Caco-2 (cell line): ENCODE measurements around the gene CTRL. TPM values are rescaled to one million over a fixed set of nuclear protein-coding genes. Genes with fewer than 3 reads are reported as not detected.
A peak's percentile ranks its signal among the peaks of the same experiment; 100 is the strongest.

Experiments used
- Bru-seq: library from RNA; stranded (reverse); fragments of 400-500 nt; gene quantifications from one replicate; lab custom pipeline; 2021; lab: Mats Ljungman, UMichigan
- BruChase-seq, 2 experiments: library from RNA; stranded (reverse); fragments of 400-500 nt; gene quantifications; one replicate each; lab custom pipeline; 2021; lab: Mats Ljungman, UMichigan
- BruUV-seq: library from RNA; stranded (reverse); fragments of 400-500 nt; replicated peaks from 2 replicates; lab custom pipeline; 2021; lab: Mats Ljungman, UMichigan
- CTCF ChIA-PET: fragments of 300-600 bp; sonication (Branson Sonifier 250); formaldehyde crosslinking; loops from one replicate; lab custom pipeline; 2022; ENCODE audit warnings: antibody characterized with exemption; lab: Charles Lee
- POLR2A ChIA-PET: fragments of 300-600 bp; sonication (Branson Sonifier 250); formaldehyde crosslinking; loops from one replicate; lab custom pipeline; 2022; ENCODE audit warnings: antibody characterized with exemption; lab: Charles Lee
- DNase-seq, 2 experiments: peaks; one replicate each; pipeline versions ENCODE4 v3.0.0 to v3.0.0-alpha.2; 2020 to 2022
- H3K27me3 ChIP-seq: replicated peaks from 2 replicates; pipeline ENCODE4 v1.6.0; 2011; ENCODE audit warnings: low read length; ENCODE audit not compliant: control insufficient read depth, insufficient read depth
- H3K36me3 ChIP-seq: 2 replicates; pipeline ENCODE4 v1.5.1; 2011; ENCODE audit warnings: low read length; ENCODE audit not compliant: control insufficient read depth, insufficient read depth
- H3K4me1 ChIP-seq: fragments of 250-450 bp; sonication (Bioruptor Pico); 2 replicates; pipeline ENCODE4 v1.5.1; 2020; ENCODE audit warnings: mild to moderate bottlenecking
- H3K4me3 ChIP-seq: 2 replicates; pipeline ENCODE4 v1.5.1; 2011; ENCODE audit warnings: low read depth, mild to moderate bottlenecking, control low read depth, low read length
- H3K9me3 ChIP-seq: fragments of 250-450 bp; sonication (Bioruptor Pico); 2 replicates; pipeline ENCODE4 v1.5.1; 2020; ENCODE audit warnings: mild to moderate bottlenecking, moderate library complexity
- H3K27ac Mint-ChIP-seq: one replicate; pipeline ENCODE4 v1.8.0; 2022; ENCODE audit warnings: mixed read lengths; ENCODE audit not compliant: unreplicated experiment
- H3K27me3 Mint-ChIP-seq: one replicate; pipeline ENCODE4 v1.8.0; 2022; ENCODE audit warnings: mixed read lengths; ENCODE audit not compliant: insufficient read depth, unreplicated experiment
- H3K36me3 Mint-ChIP-seq: one replicate; pipeline ENCODE4 v1.8.0; 2022; ENCODE audit warnings: mild to moderate bottlenecking, mixed read lengths; ENCODE audit not compliant: insufficient read depth, unreplicated experiment
- H3K4me1 Mint-ChIP-seq: one replicate; pipeline ENCODE4 v1.8.0; 2022; ENCODE audit warnings: low read depth, mixed read lengths; ENCODE audit not compliant: unreplicated experiment
- H3K4me3 Mint-ChIP-seq: one replicate; pipeline ENCODE4 v1.8.0; 2022; ENCODE audit warnings: mild to moderate bottlenecking, moderate library complexity, mixed read lengths; ENCODE audit not compliant: unreplicated experiment
- H3K9me3 Mint-ChIP-seq: one replicate; pipeline ENCODE4 v1.8.0; 2022; ENCODE audit warnings: mixed read lengths; ENCODE audit not compliant: unreplicated experiment
- CTCF ChIP-seq, 2 experiments: fragments of 200-600 bp in 1 of 2; IDR thresholded peaks; 1 replicate in 1 of 2; 2 replicates in 1 of 2; pipeline versions ENCODE4 v1.5.1 to v1.8.0; 2011 to 2022; ENCODE audit warnings: antibody characterized with exemption in 1 of 2, control low read depth in 1 of 2, inconsistent platforms in 1 of 2, low read depth in 1 of 2, low read length in 1 of 2, mild to moderate bottlenecking in 1 of 2, moderate library complexity in 1 of 2; ENCODE audit not compliant: insufficient read depth in 1 of 2, severe bottlenecking in 1 of 2, unreplicated experiment in 1 of 2
- intact Hi-C: fragments of 100-400 bp; cut with micrococcal nuclease; formaldehyde crosslinking; loops from one replicate; pipeline ENCODE4 v1.10.0; 2022; ENCODE audit not compliant: unreplicated experiment
- long read RNA-seq: library from polyadenylated mRNA; stranded (forward); transcript quantifications from one replicate; pipeline ENCODE4 v2.0.0, GENCODE V29; 2022
- total RNA-seq: library from RNA; stranded (reverse); gene quantifications from 2 replicates; pipeline ENCODE4 v1.2.3, GENCODE V29; 2022

CTRL gene
- 0.66 and 2.3 TPM in 2 replicates for total RNA-seq
- Bru-seq, nascent RNA = percentile 37 among the genes with signal in this experiment
- percentile 47 among the genes with signal in this experiment for BruChase-seq, experiment 1, labeled RNA remaining after a 2-hour chase
- BruChase-seq, experiment 2, labeled RNA remaining after a 6-hour chase = percentile 57 among the genes with signal in this experiment
- long read RNA-seq = 0 reads

- peaks cover 57% of the 10 kb centered on the region for H3K36me3 Mint-ChIP-seq
Measured at GRCh38 chr16:67931712-67932461, at the start of gene CTRL. Gene CTRL (minus strand): TSS chr16:67931862. CDS start chr16:67931852, 10 bp downstream.

GRCh38 chr16:67979955-67980678, 48.5 kb upstream of the CTRL start, which contains the start of gene DPEP3:
Gene DPEP3 (minus strand): TSS chr16:67980499. CDS start chr16:67980380, 119 bp downstream.
- Mint-ChIP-seq H3K4me1 (peaks cover 5% of the 10 kb centered on the region), H3K36me3 (no peaks in the 10 kb centered on the region), H3K27ac (no peak within 1 kb of the TSS), H3K4me3 (no peak within 1 kb of the TSS), H3K9me3 (no peaks in the 10 kb centered on the region), H3K27me3 (no peaks in the 10 kb centered on the region)
- POLR2A ChIA-PET = interaction anchor here (0.6 kb wide), 1 partner anchor 126 kb away, joined by 5 read pairs; no protein-coding TSS in a partner anchor
- no peak for TF ChIP-seq CTCF (IDR thresholded peaks at IDR 0.05; ENCODE audit: insufficient read depth in 1 of 2, low read depth in 1 of 2, low read length in 1 of 2, severe bottlenecking in 1 of 2, unreplicated experiment in 1 of 2)
- peaks cover 4% of the 10 kb centered on the region; the same call in 1 of the 2 replicates for H3K4me1 ChIP-seq
- no peak for DNase-seq
- CTCF ChIA-PET = no interaction called here
- no peak within 1 kb of the TSS for H3K4me3 ChIP-seq
- no peaks in the 10 kb centered on the region for H3K9me3 ChIP-seq
- intact Hi-C loops = no loop called here
- H3K36me3 ChIP-seq = no peaks in the 10 kb centered on the region
- BruUV-seq = no TSS peak
- H3K27me3 ChIP-seq = no peaks in the 10 kb centered on the region

More at GRCh38 chr16:67931712-67932461, at the start of gene CTRL:
- Mint-ChIP-seq H3K9me3 (no peaks in the 10 kb centered on the region), H3K4me1 (peaks cover 21% of the 10 kb centered on the region), H3K27ac (no peak within 1 kb of the TSS), H3K27me3 (no peaks in the 10 kb centered on the region), H3K4me3 (no peak within 1 kb of the TSS)
- H3K27me3 ChIP-seq = no peaks in the 10 kb centered on the region
- H3K4me1 ChIP-seq = peaks cover 11% of the 10 kb centered on the region
- ChIA-PET CTCF (interaction anchor here (0.5 to 1.9 kb wide), 2 partner anchors 49 to 116 kb away, joined by 7 to 11 read pairs; no protein-coding TSS in a partner anchor), POLR2A (no interaction called here)
- H3K36me3 ChIP-seq = peaks cover 8% of the 10 kb centered on the region
- no peaks in the 10 kb centered on the region for H3K9me3 ChIP-seq
- no TSS peak for BruUV-seq
- intact Hi-C loops = loop anchor here (10.0 kb wide), 1 partner anchor 407 kb away; the partner anchor contains the start of gene RIPOR1
- H3K4me3 ChIP-seq = no peak within 1 kb of the TSS
- peak in 1 of 2 experiments; percentile 62 for DNase-seq
- peak; percentile 44 to 50 for TF ChIP-seq CTCF (IDR thresholded peaks at IDR 0.05; ENCODE audit: insufficient read depth in 1 of 2, low read depth in 1 of 2, low read length in 1 of 2, severe bottlenecking in 1 of 2, unreplicated experiment in 1 of 2)
